Brain microvascular endothelial cell (primary cell): ENCODE measurements around the gene SPRR5.

Experiments used
- DNase-seq: peaks from one replicate; pipeline ENCODE4 v3.0.0-alpha.2; 2020
- H3K27ac ChIP-seq: fragments of 250-450 bp; sonication (Bioruptor Pico); 2 replicates; pipeline ENCODE4 v1.5.1; 2020; ENCODE audit warnings: mild to moderate bottlenecking, moderate library complexity
- H3K27me3 ChIP-seq: fragments of 250-450 bp; sonication (Bioruptor Pico); replicated peaks from 2 replicates; pipeline ENCODE4 v1.5.1; 2020; ENCODE audit warnings: mild to moderate bottlenecking
- H3K36me3 ChIP-seq: fragments of 250-450 bp; sonication (Bioruptor Pico); replicated peaks from 2 replicates; pipeline ENCODE4 v1.5.1; 2020; ENCODE audit warnings: mild to moderate bottlenecking
- H3K4me3 ChIP-seq: 2 replicates; pipeline ENCODE4 v1.5.1; 2011; ENCODE audit warnings: low read depth, mild to moderate bottlenecking, control low read depth, low read length, moderate library complexity
- CTCF ChIP-seq: IDR thresholded peaks from 2 replicates; pipeline ENCODE4 v1.5.1; 2011; ENCODE audit warnings: low read depth, mild to moderate bottlenecking, moderate library complexity, low read length, control low read depth, inconsistent platforms; ENCODE audit errors: missing control alignments
- in situ Hi-C: cut with HindIII; loops from 2 replicates; pipeline ENCODE4 v1.10.0; 2017; ENCODE audit warnings: low sequenced_read_pairs, low pct_ligation_motif_present

Gene SPRR5

GRCh38 chr1:152959801-152960451 is 12.9 kb downstream of the SPRR5 start:
- Histone ChIP-seq H3K36me3 (no peaks in the 10 kb centered on the region), H3K27ac (no peak overlapping the region), H3K27me3 (no peaks in the 10 kb centered on the region), H3K4me3 (no peak overlapping the region)
- TF ChIP-seq CTCF = no peak
- DNase-seq = no peak
- in situ Hi-C loops = no loop called here

- H3K36me3 ChIP-seq = no peaks in the 10 kb centered on the region
- no peak for DNase-seq
- in situ Hi-C loops = no loop called here
- no peak overlapping the region for H3K4me3 ChIP-seq
- no peak overlapping the region for H3K27ac ChIP-seq
- TF ChIP-seq CTCF = no peak
- no peaks in the 10 kb centered on the region for H3K27me3 ChIP-seq
Observed at GRCh38 chr1:152960452-152961044, 13.5 kb downstream of the SPRR5 start.

- in situ Hi-C loops = no loop called here
- Histone ChIP-seq H3K4me3 (no peak overlapping the region), H3K27me3 (no peaks in the 10 kb centered on the region), H3K36me3 (no peaks in the 10 kb centered on the region), H3K27ac (no peak overlapping the region)
- DNase-seq = no peak
- TF ChIP-seq CTCF = no peak
Observed at GRCh38 chr1:152961226-152961891, 14.4 kb downstream of the SPRR5 start.

GRCh38 chr1:152962876-152963415 is 15.9 kb downstream of the SPRR5 start:
- TF ChIP-seq CTCF = no peak
- Histone ChIP-seq H3K27me3 (no peaks in the 10 kb centered on the region), H3K4me3 (no peak overlapping the region), H3K36me3 (no peaks in the 10 kb centered on the region), H3K27ac (no peak overlapping the region)
- DNase-seq = no peak
- in situ Hi-C loops = no loop called here

- in situ Hi-C loops = no loop called here
- Histone ChIP-seq H3K27me3 (no peaks in the 10 kb centered on the region), H3K36me3 (no peaks in the 10 kb centered on the region), H3K27ac (no peak overlapping the region), H3K4me3 (no peak overlapping the region)
- TF ChIP-seq CTCF = no peak
- DNase-seq = no peak
Observed at GRCh38 chr1:152964536-152964935, 17.5 kb downstream of the SPRR5 start.
